ENCODE data around the gene GPR55.

GRCh38 chr2:230879891-230880290 lies 45.2 kb downstream of the GPR55 start:
- TF ChIP-seq REST (IDR thresholded peaks at IDR 0.05; ENCODE audit: low read depth) (no peak), CTCF (IDR thresholded peaks at IDR 0.05 in 2 of 3, conservative IDR thresholded peaks at IDR 0.05 in 1 of 3; ENCODE audit: borderline replicate concordance in 1 of 3, insufficient read depth in 1 of 3, low read depth in 2 of 3, low read length in 2 of 3) (no peak), EZH2 (IDR thresholded peaks at IDR 0.05) (no peak), POLR2AphosphoS5 (IDR thresholded peaks at IDR 0.05; ENCODE audit: low read depth, low read length) (no peak), ZBTB33 (IDR thresholded peaks at IDR 0.05; ENCODE audit: extremely low read depth, insufficient replicate concordance, low read length) (no peak), TCF7L2 (IDR thresholded peaks at IDR 0.05; ENCODE audit: borderline replicate concordance, extremely low read depth, insufficient read depth, insufficient read length) (no peak), POLR2A (IDR thresholded peaks at IDR 0.05; ENCODE audit: borderline replicate concordance, extremely low read depth, insufficient read depth, insufficient read length) (no peak), RAD21 (IDR thresholded peaks at IDR 0.05; ENCODE audit: low read depth) (no peak), CEBPB (IDR thresholded peaks at IDR 0.05; ENCODE audit: low read depth) (no peak), ATF3 (IDR thresholded peaks at IDR 0.05) (no peak), SIN3A (IDR thresholded peaks at IDR 0.05; ENCODE audit: low read depth) (no peak), EGR1 (IDR thresholded peaks at IDR 0.05; ENCODE audit: low read depth) (no peak), ZNF274 (IDR thresholded peaks at IDR 0.05; ENCODE audit: low read depth, low read length) (no peak)

Measured in HCT116 (cell line).